ENCODE results near the gene AQP12A. TPM values are rescaled to one million over a fixed set of nuclear protein-coding genes. Genes with fewer than 3 reads are reported as not detected.

Gene AQP12A
- total and polyA plus RNA-seq, 2 donors (not counting 1 experiment from before 2014, with no cell fraction given), result not detected

GRCh38 chr2:240746671-240747070, 55.0 kb downstream of the AQP12A start:
- H2AFZ ChIP-seq (ENCODE audit: insufficient read depth, low read depth, low read length, poor library complexity, severe bottlenecking), result no peak overlapping the region
- CTCF ChIA-PET, result no interaction called here
- H3K9ac ChIP-seq (ENCODE audit: low read length), result no peak overlapping the region
- no peak for TF ChIP-seq CTCF (IDR thresholded peaks at IDR 0.05)
- TF ChIP-seq EZH2 (IDR thresholded peaks at IDR 0.05; ENCODE audit: borderline replicate concordance, insufficient read depth, low read depth, low read length, poor library complexity, severe bottlenecking), result no peak
- intact Hi-C loops (cut with micrococcal nuclease), result no loop called here
- no peak overlapping the region for H3K27ac ChIP-seq (ENCODE audit: low read length in 2 of 2)
- no peaks in the 10 kb centered on the region for H4K20me1 ChIP-seq (ENCODE audit: control insufficient read depth, insufficient read depth, low read length, poor library complexity, severe bottlenecking)
- no peak for DNase-seq
- Mint-ChIP-seq H3K9me3 (ENCODE audit: insufficient read depth) (no peaks in the 10 kb centered on the region), H3K27ac (no peak overlapping the region), H3K4me1 (no peaks in the 10 kb centered on the region), H3K4me3 (no peak overlapping the region), H3K27me3 (no peaks in the 10 kb centered on the region)
- no peak overlapping the region for H3K4me2 ChIP-seq (replicated peaks; ENCODE audit: low read depth, low read length, poor library complexity, severe bottlenecking)
- POLR2A ChIA-PET, result no interaction called here
- no peaks in the 10 kb centered on the region for H3K9me3 ChIP-seq (ENCODE audit: control extremely low read depth in 1 of 3, control insufficient read depth in 2 of 3, insufficient read depth in 1 of 3, low read length in 2 of 3)
- 91% methylated on average over 16 of the region's 16 CpGs for WGBS (ENCODE audit: insufficient coverage)
- H3K79me2 ChIP-seq (ENCODE audit: control insufficient read depth, insufficient read depth, low read length), result no peaks in the 10 kb centered on the region
- H3K4me1 ChIP-seq (ENCODE audit: control insufficient read depth in 2 of 2, insufficient read depth in 2 of 2, low read length in 2 of 2), result no peaks in the 10 kb centered on the region
- no peak for ATAC-seq (ENCODE audit: low read depth)
- no peak overlapping the region for H3K4me3 ChIP-seq (ENCODE audit: control extremely low read depth in 1 of 5, extremely low read depth in 1 of 5, insufficient read depth in 1 of 5, low read depth in 2 of 5, low read length in 4 of 5)
- no peaks in the 10 kb centered on the region for H3K27me3 ChIP-seq (replicated peaks in 1 of 4; ENCODE audit: control extremely low read depth in 1 of 4, control insufficient read depth in 3 of 4, insufficient read depth in 4 of 4, low read length in 3 of 4)
- no peaks in the 10 kb centered on the region for H3K36me3 ChIP-seq (replicated peaks in 1 of 2; ENCODE audit: control extremely low read depth in 1 of 2, control insufficient read depth in 1 of 2, extremely low read depth in 1 of 2, insufficient read depth in 2 of 2, low read length in 1 of 2)

GRCh38 chr2:240747256-240747655, 55.6 kb downstream of the AQP12A start:
- Histone ChIP-seq H4K20me1 (ENCODE audit: control insufficient read depth, insufficient read depth, low read length, poor library complexity, severe bottlenecking) (no peaks in the 10 kb centered on the region), H3K79me2 (ENCODE audit: control insufficient read depth, insufficient read depth, low read length) (no peaks in the 10 kb centered on the region), H3K27me3 (replicated peaks in 1 of 4; ENCODE audit: control extremely low read depth in 1 of 4, control insufficient read depth in 3 of 4, insufficient read depth in 4 of 4, low read length in 3 of 4) (no peaks in the 10 kb centered on the region), H3K9ac (ENCODE audit: low read length) (no peak overlapping the region), H3K36me3 (replicated peaks in 1 of 2; ENCODE audit: control extremely low read depth in 1 of 2, control insufficient read depth in 1 of 2, extremely low read depth in 1 of 2, insufficient read depth in 2 of 2, low read length in 1 of 2) (no peaks in the 10 kb centered on the region), H2AFZ (ENCODE audit: insufficient read depth, low read depth, low read length, poor library complexity, severe bottlenecking) (no peak overlapping the region), H3K4me2 (replicated peaks; ENCODE audit: low read depth, low read length, poor library complexity, severe bottlenecking) (no peak overlapping the region), H3K4me3 (ENCODE audit: control extremely low read depth in 1 of 5, extremely low read depth in 1 of 5, insufficient read depth in 1 of 5, low read depth in 2 of 5, low read length in 4 of 5) (no peak overlapping the region), H3K4me1 (ENCODE audit: control insufficient read depth in 2 of 2, insufficient read depth in 2 of 2, low read length in 2 of 2) (no peaks in the 10 kb centered on the region), H3K27ac (ENCODE audit: low read length in 2 of 2) (no peak overlapping the region), H3K9me3 (ENCODE audit: control extremely low read depth in 1 of 3, control insufficient read depth in 2 of 3, insufficient read depth in 1 of 3, low read length in 2 of 3) (no peaks in the 10 kb centered on the region)
- no peak overlapping the region for H3K27ac Mint-ChIP-seq
- no peaks in the 10 kb centered on the region for H3K9me3 Mint-ChIP-seq (ENCODE audit: insufficient read depth)
- ChIA-PET CTCF (no interaction called here), POLR2A (no interaction called here)
- ATAC-seq (ENCODE audit: low read depth), result no peak
- no peaks in the 10 kb centered on the region for H3K4me1 Mint-ChIP-seq
- no peak for DNase-seq
- 95% methylated on average over 11 of the region's 11 CpGs for WGBS (ENCODE audit: insufficient coverage)
- H3K27me3 Mint-ChIP-seq, result no peaks in the 10 kb centered on the region
- no peak overlapping the region for H3K4me3 Mint-ChIP-seq
- intact Hi-C loops (cut with micrococcal nuclease), result no loop called here
- TF ChIP-seq CTCF (IDR thresholded peaks at IDR 0.05) (no peak), EZH2 (IDR thresholded peaks at IDR 0.05; ENCODE audit: borderline replicate concordance, insufficient read depth, low read depth, low read length, poor library complexity, severe bottlenecking) (no peak)

Small RNA genes lying within 50 kb of the gene (small RNA-seq; reads per million reads assigned to genes)
- not detected for gene AC011298.3 (ENCODE audit: insufficient read length, low read depth, low replicate concordance)

Other genes starting within 250 kb of the AQP12A start
- gene ANKMY1, start 133.9 kb upstream of the AQP12A start, total RNA-seq, result 72.1 and 73.4 TPM in 2 replicates
- gene ANKMY1, start 133.9 kb upstream of the AQP12A start, polyA plus RNA-seq, result 39.8 and 51.7 TPM in 2 replicates
- 19.0 TPM in 2 replicates for gene DUSP28, start 131.5 kb upstream of the AQP12A start, total RNA-seq
- gene DUSP28, start 131.5 kb upstream of the AQP12A start, polyA plus RNA-seq, result 19.1 and 20.2 TPM in 2 replicates
- gene RNPEPL1, start 123.4 kb upstream of the AQP12A start, total RNA-seq, result 98.0 and 109 TPM in 2 replicates
- 99.9 and 103 TPM in 2 replicates for gene RNPEPL1, start 123.4 kb upstream of the AQP12A start, polyA plus RNA-seq
- gene CAPN10, start 105.1 kb upstream of the AQP12A start, total RNA-seq, result 73.4 and 88.9 TPM in 2 replicates
- 79.7 and 92.1 TPM in 2 replicates for gene CAPN10, start 105.1 kb upstream of the AQP12A start, polyA plus RNA-seq
- 1.8 and 2.2 TPM in 2 replicates for gene GPR35, start 66.4 kb upstream of the AQP12A start, total RNA-seq
- gene GPR35, start 66.4 kb upstream of the AQP12A start, polyA plus RNA-seq, result 9.6 and 14.0 TPM in 2 replicates
- not detected in 2 replicates for gene AQP12B, start 9.0 kb upstream of the AQP12A start, total RNA-seq
- gene AQP12B, start 9.0 kb upstream of the AQP12A start, polyA plus RNA-seq, result not detected in 2 replicates
- not detected in 2 replicates for gene KIF1A, start 128.4 kb downstream of the AQP12A start, total RNA-seq
- gene KIF1A, start 128.4 kb downstream of the AQP12A start, polyA plus RNA-seq, result not detected in 2 replicates
- not detected in 2 replicates for gene AGXT, start 177.0 kb downstream of the AQP12A start, total RNA-seq
- not detected in 2 replicates for gene AGXT, start 177.0 kb downstream of the AQP12A start, polyA plus RNA-seq
- not detected in 2 replicates for gene MAB21L4, start 204.3 kb downstream of the AQP12A start, total RNA-seq
- not detected in 2 replicates for gene MAB21L4, start 204.3 kb downstream of the AQP12A start, polyA plus RNA-seq
- not detected in 2 replicates for gene CROCC2, start 214.5 kb downstream of the AQP12A start, total RNA-seq
- not detected in 2 replicates for gene CROCC2, start 214.5 kb downstream of the AQP12A start, polyA plus RNA-seq